Measurements from ENCODE around the gene PRPSAP1. TPM values are rescaled to one million over a fixed set of nuclear protein-coding genes. Genes with fewer than 3 reads are reported as not detected.

The PRPSAP1 gene
- total RNA-seq, 1 experiment from 2014 or later = 99.6 TPM

DNA sequence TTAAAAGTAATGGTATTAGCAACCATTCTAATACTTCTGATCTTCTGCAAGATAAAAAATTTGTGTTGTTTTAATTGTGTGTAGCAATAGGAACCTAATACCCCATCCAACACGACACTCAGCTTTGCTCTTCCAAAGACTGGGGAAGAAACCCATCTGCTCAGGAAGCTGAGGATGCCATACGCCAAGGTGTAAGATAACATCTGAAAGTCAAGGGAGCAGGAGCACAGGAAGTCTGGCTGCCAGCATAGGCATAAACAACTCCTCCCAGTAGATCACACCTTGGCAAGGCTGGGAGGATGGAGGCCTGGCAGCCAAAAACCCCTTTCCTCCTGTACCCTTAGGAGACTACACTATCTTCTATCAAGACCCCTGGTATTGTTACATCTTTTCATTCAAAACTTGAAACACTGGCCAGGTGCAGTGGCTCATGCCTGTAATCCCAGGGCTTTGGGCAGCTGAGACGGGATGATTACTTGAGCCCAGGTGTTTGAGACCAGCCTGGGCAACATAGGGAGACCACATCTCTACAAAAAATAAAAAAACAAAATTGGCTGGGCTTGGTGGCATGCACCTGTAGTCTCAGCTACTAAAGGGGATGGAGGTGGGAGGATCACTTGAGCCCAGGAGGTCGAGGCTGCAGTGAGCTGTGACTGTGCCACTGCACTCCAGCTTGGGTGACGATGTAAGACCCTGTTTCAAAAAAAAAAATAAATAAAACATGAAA, 25.0 kb upstream of the PRPSAP1 start:
- H3K9me3 ChIP-seq (ENCODE audit: control insufficient read depth, insufficient read depth, low read depth, low read length) = no peaks in the 10 kb centered on the region
- no peaks in the 10 kb centered on the region for H3K36me3 ChIP-seq (ENCODE audit: control insufficient read depth, insufficient read depth, low read length)
- DNase-seq (ENCODE audit: low read depth, low spot score) (no peak), ATAC-seq (no peak)
- ChIA-PET POLR2A (no interaction called here), CTCF (no interaction called here)
- no peak overlapping the region for H3K27ac ChIP-seq (ENCODE audit: low read length)
- intact Hi-C loops (cut with micrococcal nuclease; ENCODE audit: unreplicated experiment) = no loop called here
- no peak for TF ChIP-seq TCF7L2 (IDR thresholded peaks at IDR 0.05; ENCODE audit: low read depth, low read length)
- TF ChIP-seq, protein P1, sequence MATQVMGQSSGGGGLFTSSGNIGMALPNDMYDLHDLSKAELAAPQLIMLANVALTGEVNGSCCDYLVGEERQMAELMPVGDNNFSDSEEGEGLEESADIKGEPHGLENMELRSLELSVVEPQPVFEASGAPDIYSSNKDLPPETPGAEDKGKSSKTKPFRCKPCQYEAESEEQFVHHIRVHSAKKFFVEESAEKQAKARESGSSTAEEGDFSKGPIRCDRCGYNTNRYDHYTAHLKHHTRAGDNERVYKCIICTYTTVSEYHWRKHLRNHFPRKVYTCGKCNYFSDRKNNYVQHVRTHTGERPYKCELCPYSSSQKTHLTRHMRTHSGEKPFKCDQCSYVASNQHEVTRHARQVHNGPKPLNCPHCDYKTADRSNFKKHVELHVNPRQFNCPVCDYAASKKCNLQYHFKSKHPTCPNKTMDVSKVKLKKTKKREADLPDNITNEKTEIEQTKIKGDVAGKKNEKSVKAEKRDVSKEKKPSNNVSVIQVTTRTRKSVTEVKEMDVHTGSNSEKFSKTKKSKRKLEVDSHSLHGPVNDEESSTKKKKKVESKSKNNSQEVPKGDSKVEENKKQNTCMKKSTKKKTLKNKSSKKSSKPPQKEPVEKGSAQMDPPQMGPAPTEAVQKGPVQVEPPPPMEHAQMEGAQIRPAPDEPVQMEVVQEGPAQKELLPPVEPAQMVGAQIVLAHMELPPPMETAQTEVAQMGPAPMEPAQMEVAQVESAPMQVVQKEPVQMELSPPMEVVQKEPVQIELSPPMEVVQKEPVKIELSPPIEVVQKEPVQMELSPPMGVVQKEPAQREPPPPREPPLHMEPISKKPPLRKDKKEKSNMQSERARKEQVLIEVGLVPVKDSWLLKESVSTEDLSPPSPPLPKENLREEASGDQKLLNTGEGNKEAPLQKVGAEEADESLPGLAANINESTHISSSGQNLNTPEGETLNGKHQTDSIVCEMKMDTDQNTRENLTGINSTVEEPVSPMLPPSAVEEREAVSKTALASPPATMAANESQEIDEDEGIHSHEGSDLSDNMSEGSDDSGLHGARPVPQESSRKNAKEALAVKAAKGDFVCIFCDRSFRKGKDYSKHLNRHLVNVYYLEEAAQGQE (IDR thresholded peaks at IDR 0.05; ENCODE audit: insufficient read depth in 1 of 2, low read depth in 2 of 2, low read length in 1 of 2) = no peak
- TF ChIP-seq, protein P2, sequence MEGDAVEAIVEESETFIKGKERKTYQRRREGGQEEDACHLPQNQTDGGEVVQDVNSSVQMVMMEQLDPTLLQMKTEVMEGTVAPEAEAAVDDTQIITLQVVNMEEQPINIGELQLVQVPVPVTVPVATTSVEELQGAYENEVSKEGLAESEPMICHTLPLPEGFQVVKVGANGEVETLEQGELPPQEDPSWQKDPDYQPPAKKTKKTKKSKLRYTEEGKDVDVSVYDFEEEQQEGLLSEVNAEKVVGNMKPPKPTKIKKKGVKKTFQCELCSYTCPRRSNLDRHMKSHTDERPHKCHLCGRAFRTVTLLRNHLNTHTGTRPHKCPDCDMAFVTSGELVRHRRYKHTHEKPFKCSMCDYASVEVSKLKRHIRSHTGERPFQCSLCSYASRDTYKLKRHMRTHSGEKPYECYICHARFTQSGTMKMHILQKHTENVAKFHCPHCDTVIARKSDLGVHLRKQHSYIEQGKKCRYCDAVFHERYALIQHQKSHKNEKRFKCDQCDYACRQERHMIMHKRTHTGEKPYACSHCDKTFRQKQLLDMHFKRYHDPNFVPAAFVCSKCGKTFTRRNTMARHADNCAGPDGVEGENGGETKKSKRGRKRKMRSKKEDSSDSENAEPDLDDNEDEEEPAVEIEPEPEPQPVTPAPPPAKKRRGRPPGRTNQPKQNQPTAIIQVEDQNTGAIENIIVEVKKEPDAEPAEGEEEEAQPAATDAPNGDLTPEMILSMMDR (IDR thresholded peaks at IDR 0.05) = no peak
- no peak for TF ChIP-seq SIN3A (IDR thresholded peaks at IDR 0.05; ENCODE audit: borderline replicate concordance, insufficient read depth, low read depth, low read length)
- no peak for TF ChIP-seq POLR2AphosphoS5 (IDR thresholded peaks at IDR 0.05; ENCODE audit: low read depth, low read length)
- H3K27me3 ChIP-seq (ENCODE audit: control insufficient read depth, insufficient read depth, low read length) = no peaks in the 10 kb centered on the region
- in situ Hi-C loops (cut with HindIII; ENCODE audit: low pct_unique_long_range_greater_than_20kb, low sequenced_read_pairs) = no loop called here
- BruUV-seq (replicated peaks) = no TSS peak
- peaks cover 10% of the 10 kb centered on the region; the same call in 1 of the 2 replicates for H3K4me1 ChIP-seq (ENCODE audit: control insufficient read depth, insufficient read depth, low read length)
- H3K4me3 ChIP-seq (ENCODE audit: low read depth in 2 of 2, low read length in 2 of 2) = no peak overlapping the region

DNA sequence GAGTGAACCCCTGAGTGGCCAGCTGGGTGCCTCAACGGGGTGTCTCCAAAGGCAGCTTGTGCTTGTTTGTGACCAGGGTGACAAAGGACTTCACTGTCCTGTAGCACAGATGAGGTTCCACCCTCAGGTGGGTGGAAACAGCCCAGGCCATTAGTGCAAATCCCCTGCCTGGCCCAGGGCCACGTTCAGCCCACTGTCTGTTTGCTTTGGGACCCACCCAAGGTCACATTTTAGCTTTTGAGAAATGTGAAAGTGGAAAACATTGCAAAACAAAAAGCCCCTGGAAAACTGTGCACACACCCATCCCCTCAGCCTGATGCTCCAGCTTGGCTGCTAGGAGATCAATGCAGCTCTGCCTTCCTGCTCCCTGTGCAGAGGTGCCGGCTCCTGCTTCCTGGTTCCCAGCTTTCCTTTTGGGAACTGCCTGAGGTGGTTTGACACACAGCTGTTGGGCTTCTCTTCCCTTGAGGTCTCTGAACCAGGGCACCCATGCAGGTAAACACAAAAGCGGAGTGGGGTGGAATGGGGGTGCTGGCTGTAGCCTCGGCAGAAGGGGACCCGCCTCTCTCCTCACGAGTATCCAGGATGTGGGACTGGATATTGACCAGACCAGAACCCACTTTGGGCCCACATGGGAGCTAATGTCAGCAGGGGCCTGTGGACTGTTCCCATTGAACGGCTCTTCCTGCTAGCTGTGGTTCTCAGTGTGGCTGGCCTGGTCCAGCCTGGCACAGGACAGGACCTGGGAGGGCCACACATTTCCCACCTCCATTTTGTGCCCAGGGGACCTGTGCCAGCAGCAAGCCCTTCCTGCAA, 22.8 kb upstream of the PRPSAP1 start:
- no peaks in the 10 kb centered on the region for H3K27me3 ChIP-seq (ENCODE audit: control insufficient read depth, insufficient read depth, low read length)
- CTCF ChIA-PET = interaction anchor here (0.5 to 1.2 kb wide), 4 partner anchors 9 to 747 kb away, joined by 3 to 15 read pairs (median 6); no protein-coding TSS in a partner anchor
- TF ChIP-seq, protein P2 (IDR thresholded peaks at IDR 0.05) = no peak
- no peak for TF ChIP-seq SIN3A (IDR thresholded peaks at IDR 0.05; ENCODE audit: borderline replicate concordance, insufficient read depth, low read depth, low read length)
- no peak for TF ChIP-seq POLR2AphosphoS5 (IDR thresholded peaks at IDR 0.05; ENCODE audit: low read depth, low read length)
- TF ChIP-seq, protein P1 (IDR thresholded peaks at IDR 0.05; ENCODE audit: insufficient read depth in 1 of 2, low read depth in 2 of 2, low read length in 1 of 2) = no peak
- TF ChIP-seq TCF7L2 (IDR thresholded peaks at IDR 0.05; ENCODE audit: low read depth, low read length) = no peak
- ATAC-seq (0 out of 2 replicates have a peak, but pooled peaks have one; percentile 24), DNase-seq (ENCODE audit: low read depth, low spot score) (no peak)
- POLR2A ChIA-PET = no interaction called here
- no peak overlapping the region for H3K4me3 ChIP-seq (ENCODE audit: low read depth in 2 of 2, low read length in 2 of 2)
- no peaks in the 10 kb centered on the region; the same call in 1 of the 2 replicates for H3K4me1 ChIP-seq (ENCODE audit: control insufficient read depth, insufficient read depth, low read length)
- intact Hi-C loops (cut with micrococcal nuclease; ENCODE audit: unreplicated experiment) = no loop called here
- H3K36me3 ChIP-seq (ENCODE audit: control insufficient read depth, insufficient read depth, low read length) = no peaks in the 10 kb centered on the region
- no peak overlapping the region for H3K27ac ChIP-seq (ENCODE audit: low read length)
- BruUV-seq (replicated peaks) = no TSS peak
- no peaks in the 10 kb centered on the region for H3K9me3 ChIP-seq (ENCODE audit: control insufficient read depth, insufficient read depth, low read depth, low read length)
- in situ Hi-C loops (cut with HindIII; ENCODE audit: low pct_unique_long_range_greater_than_20kb, low sequenced_read_pairs) = no loop called here
